Measurements from ENCODE around the gene SESN1. TPM values are rescaled to one million over a fixed set of nuclear protein-coding genes. Genes with fewer than 3 reads are reported as not detected.
A peak's percentile ranks its signal among the peaks of the same experiment; 100 is the strongest.

Gene SESN1
- total RNA-seq, 1 donor from 2014 or later = 8.0 TPM

- no peak for DNase-seq (ENCODE audit: low read depth)
- H3K4me3 ChIP-seq (ENCODE audit: low read depth, low read length) = peak overlapping the region; percentile 87
- no peak for TF ChIP-seq CTCF (conservative IDR thresholded peaks at IDR 0.05; ENCODE audit: low read depth, low read length)
Observed at GRCh38 chr6:109009962-109010704, 84.5 kb downstream of the SESN1 start.

- DNase-seq (ENCODE audit: low read depth) = no peak
- H3K4me3 ChIP-seq (ENCODE audit: low read depth, low read length) = peak overlapping the region; percentile 87
- no peak for TF ChIP-seq CTCF (conservative IDR thresholded peaks at IDR 0.05; ENCODE audit: low read depth, low read length)
Observed at GRCh38 chr6:109009236-109009961, 85.2 kb downstream of the SESN1 start.

GRCh38 chr6:109008537-109009235, 86.0 kb downstream of the SESN1 start:
- no peak for DNase-seq (ENCODE audit: low read depth)
- TF ChIP-seq CTCF (conservative IDR thresholded peaks at IDR 0.05; ENCODE audit: low read depth, low read length) = no peak
- H3K4me3 ChIP-seq (ENCODE audit: low read depth, low read length) = peak overlapping the region; percentile 87

- H3K4me3 ChIP-seq (ENCODE audit: low read depth, low read length) = peak overlapping the region; percentile 87
- no peak for DNase-seq (ENCODE audit: low read depth)
- no peak for TF ChIP-seq CTCF (conservative IDR thresholded peaks at IDR 0.05; ENCODE audit: low read depth, low read length)
Observed at GRCh38 chr6:109008054-109008453, 86.6 kb downstream of the SESN1 start.

GRCh38 chr6:109007521-109007920, 87.1 kb downstream of the SESN1 start:
- no peak for DNase-seq (ENCODE audit: low read depth)
- no peak overlapping the region for H3K4me3 ChIP-seq (ENCODE audit: low read depth, low read length)
- no peak for TF ChIP-seq CTCF (conservative IDR thresholded peaks at IDR 0.05; ENCODE audit: low read depth, low read length)

GRCh38 chr6:109006818-109007217, 87.8 kb downstream of the SESN1 start:
- TF ChIP-seq CTCF (conservative IDR thresholded peaks at IDR 0.05; ENCODE audit: low read depth, low read length) = no peak
- H3K4me3 ChIP-seq (ENCODE audit: low read depth, low read length) = no peak overlapping the region
- DNase-seq (ENCODE audit: low read depth) = no peak

Data from epithelial cell of proximal tubule (primary cell).